ENCODE results near the gene C2orf49.

The C2orf49 gene

DNA sequence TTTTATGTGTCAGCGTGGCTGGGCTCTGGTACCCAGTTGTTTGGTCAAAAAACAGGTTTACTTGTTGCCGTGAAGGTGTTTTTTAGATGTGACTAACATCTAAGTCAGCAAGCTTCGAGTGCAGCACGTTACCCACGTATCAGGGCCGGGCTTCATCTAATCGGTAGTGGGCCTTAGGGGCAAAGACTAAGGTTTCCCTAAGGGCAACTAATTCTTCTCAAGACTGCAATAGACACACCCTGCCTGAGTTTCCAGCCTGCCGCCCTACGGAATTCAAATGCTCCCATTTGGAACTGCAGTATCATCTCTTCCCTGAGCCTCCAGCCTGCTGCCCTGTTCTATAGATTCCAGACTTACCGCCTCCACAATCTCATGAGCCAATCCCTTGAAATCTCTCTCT is 33.8 kb downstream of the C2orf49 start:
- no peak overlapping the region for H3K4me3 ChIP-seq (ENCODE audit: low read length)
- TF ChIP-seq, protein P1, sequence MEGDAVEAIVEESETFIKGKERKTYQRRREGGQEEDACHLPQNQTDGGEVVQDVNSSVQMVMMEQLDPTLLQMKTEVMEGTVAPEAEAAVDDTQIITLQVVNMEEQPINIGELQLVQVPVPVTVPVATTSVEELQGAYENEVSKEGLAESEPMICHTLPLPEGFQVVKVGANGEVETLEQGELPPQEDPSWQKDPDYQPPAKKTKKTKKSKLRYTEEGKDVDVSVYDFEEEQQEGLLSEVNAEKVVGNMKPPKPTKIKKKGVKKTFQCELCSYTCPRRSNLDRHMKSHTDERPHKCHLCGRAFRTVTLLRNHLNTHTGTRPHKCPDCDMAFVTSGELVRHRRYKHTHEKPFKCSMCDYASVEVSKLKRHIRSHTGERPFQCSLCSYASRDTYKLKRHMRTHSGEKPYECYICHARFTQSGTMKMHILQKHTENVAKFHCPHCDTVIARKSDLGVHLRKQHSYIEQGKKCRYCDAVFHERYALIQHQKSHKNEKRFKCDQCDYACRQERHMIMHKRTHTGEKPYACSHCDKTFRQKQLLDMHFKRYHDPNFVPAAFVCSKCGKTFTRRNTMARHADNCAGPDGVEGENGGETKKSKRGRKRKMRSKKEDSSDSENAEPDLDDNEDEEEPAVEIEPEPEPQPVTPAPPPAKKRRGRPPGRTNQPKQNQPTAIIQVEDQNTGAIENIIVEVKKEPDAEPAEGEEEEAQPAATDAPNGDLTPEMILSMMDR (conservative IDR thresholded peaks at IDR 0.05; ENCODE audit: low read depth, low read length): no peak
- DNase-seq (ENCODE audit: low read depth): no peak

DNA sequence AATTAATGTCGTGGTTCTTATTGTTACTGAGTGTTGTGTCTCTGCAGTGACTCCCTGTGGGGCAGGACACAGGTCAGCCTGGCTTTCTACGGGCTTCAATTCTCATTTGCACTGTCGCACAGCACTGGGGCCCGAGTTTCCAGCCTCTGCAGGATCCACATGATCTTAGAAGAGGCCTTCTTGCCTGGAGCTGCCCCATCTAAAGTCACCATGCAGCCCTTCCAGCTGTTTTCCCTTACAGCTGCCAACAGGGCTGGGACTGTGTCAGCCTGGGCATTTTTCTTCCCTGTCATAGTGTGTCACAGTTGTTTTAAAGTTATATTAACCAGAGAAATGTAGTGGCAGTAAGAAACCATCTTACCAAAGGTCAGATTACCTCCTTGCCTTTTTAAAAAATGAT is 34.5 kb downstream of the C2orf49 start:
- no peak overlapping the region for H3K4me3 ChIP-seq (ENCODE audit: low read length)
- TF ChIP-seq, protein P1 (conservative IDR thresholded peaks at IDR 0.05; ENCODE audit: low read depth, low read length): no peak
- no peak for DNase-seq (ENCODE audit: low read depth)

DNA sequence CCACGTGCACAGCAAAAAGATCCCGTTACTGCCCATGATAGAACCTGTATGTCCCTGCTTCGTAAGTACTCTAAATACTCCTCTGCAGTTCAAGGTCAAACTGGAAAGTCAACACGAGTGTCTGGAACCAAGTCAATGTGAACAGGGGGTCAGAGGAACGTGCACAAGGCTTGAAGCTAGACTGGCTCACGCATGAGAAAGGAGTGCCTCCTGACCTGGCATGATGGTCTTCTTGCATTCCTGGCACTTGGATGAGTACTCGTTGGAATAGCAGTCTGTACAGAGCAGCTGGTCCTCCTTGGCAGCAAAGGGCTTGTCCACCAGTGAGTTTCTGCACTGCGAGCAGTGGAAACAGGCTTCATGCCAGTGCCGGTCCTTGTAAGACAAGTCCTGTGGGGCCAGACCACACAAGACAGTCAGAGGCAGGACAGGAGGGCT is 36.0 kb downstream of the C2orf49 start:
- no peak for DNase-seq (ENCODE audit: low read depth)
- TF ChIP-seq, protein P1 (conservative IDR thresholded peaks at IDR 0.05; ENCODE audit: low read depth, low read length): no peak

DNA sequence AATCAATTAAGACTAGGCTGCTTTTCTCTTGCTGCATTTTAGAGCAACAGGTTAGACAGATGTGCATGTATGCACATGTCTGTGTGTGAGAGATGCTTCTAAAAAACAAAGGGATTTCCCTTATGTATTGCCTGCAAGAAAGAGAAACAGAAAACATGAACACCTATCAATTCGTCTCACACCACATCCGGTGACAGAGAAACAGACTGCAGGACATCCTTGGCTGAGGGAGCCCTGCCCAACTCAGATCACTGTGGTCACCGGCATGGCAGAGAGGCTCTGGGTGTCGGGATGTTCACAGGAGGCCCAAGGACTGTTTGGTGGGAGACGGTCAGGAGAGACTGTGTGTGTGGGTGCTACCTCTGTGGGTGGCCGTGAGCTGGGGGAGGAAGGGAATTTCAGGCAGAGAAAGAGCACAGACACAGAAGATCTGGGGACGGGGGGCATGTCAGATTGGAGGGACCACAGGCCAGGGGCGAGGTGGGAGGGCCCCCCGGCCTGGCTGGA is 36.6 kb downstream of the C2orf49 start:
- TF ChIP-seq, protein P1 (conservative IDR thresholded peaks at IDR 0.05; ENCODE audit: low read depth, low read length): no peak
- no peak for DNase-seq (ENCODE audit: low read depth)
- no peak overlapping the region for H3K4me3 ChIP-seq (ENCODE audit: low read length)

More for the DNA sequence above, 36.0 kb downstream of the C2orf49 start:
- H3K4me3 ChIP-seq (ENCODE audit: low read length): no peak overlapping the region

DNA sequence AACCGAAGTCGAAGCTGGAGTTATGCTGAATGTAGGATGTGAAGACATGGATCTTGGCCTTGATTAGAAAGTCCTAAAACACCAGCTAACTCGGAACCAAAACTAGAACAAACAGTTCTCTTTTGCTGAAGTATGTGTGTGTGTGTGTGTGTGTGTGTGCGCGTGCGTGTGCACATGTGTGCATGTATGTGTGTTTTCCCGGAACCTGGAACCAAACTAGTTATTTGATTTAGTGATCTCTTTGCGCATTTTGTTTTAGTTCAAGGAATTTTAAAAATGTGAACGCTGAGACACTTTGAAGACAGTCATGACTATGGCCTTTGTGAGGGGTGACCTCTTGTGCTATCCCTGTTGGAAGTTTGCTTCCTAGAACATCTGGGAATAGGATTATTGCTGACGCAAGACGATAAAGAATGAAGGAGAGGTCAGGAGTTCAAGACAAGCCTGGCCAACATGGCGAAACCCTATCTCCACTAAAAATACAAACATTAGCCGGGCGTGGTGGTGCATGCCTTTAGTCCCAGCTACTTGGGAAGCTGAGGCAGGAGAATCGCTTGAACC is 37.7 kb downstream of the C2orf49 start:
- DNase-seq (ENCODE audit: low read depth): no peak
- no peak overlapping the region for H3K4me3 ChIP-seq (ENCODE audit: low read length)
- TF ChIP-seq, protein P1 (conservative IDR thresholded peaks at IDR 0.05; ENCODE audit: low read depth, low read length): no peak

DNA sequence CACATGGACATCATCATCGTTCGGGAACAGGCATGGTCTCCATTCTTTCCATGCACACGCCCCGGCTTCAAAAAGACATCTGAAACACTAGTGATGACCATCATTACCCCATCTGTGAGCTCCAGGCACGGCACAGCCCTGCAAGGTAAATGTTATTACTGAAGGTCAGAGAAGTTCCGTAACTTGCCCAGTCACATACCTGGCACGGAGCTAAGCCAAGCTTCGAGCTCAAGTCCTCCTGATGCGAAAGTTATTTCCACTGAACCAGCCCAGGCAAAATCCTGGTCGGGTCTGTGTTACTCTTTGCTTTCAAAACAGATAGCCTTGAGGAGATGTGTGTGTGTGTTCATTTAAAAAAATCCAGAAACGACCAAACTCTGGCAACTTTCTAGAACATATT is 38.7 kb downstream of the C2orf49 start:
- no peak for DNase-seq (ENCODE audit: low read depth)
- H3K4me3 ChIP-seq (ENCODE audit: low read length): no peak overlapping the region
- TF ChIP-seq, protein P1 (conservative IDR thresholded peaks at IDR 0.05; ENCODE audit: low read depth, low read length): no peak

DNA sequence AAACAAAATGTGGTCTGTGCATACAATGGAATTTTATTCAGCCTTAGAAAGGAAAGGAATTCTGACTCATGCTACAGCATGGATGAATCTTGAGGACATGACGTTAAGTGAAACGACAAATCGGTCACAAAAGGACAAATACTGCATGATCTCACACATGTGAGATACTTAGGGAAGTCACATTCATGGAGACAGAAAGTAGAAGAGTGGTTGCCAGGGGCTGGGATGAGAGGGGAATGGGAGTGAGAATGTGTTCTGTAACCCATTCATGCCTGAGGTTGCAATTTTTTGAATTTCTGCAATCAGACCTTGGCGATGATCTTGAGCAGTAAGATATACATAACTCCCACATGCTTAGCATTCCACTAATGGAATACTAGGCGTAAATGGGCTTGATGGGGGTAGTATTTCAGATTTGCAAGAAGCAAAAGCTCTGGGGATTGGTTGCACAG is 39.5 kb downstream of the C2orf49 start:
- TF ChIP-seq, protein P1 (conservative IDR thresholded peaks at IDR 0.05; ENCODE audit: low read depth, low read length): no peak

More for the DNA sequence above, 39.5 kb downstream of the C2orf49 start:
- no peak overlapping the region for H3K4me3 ChIP-seq (ENCODE audit: low read length)
- DNase-seq (ENCODE audit: low read depth): peak; percentile 59
